Hematopoietic multipotent progenitor cell treated with erythropoietin and hydrocortisone succinate and interleukin-3 and kit ligand, for 4 days (in vitro differentiated cells): Measurements from ENCODE around the gene AKIRIN1.
A peak's percentile ranks its signal among the peaks of the same experiment; 100 is the strongest.
"Not testable (repeated sequence)": the region's sequence is repeated elsewhere in the genome, so short reads cannot be mapped to it uniquely, and the experiment has no call there.

Experiments
- DNase-seq: peaks from one replicate; pipeline ENCODE4 v3.0.0-alpha.2; 2015

AKIRIN1 gene

GRCh38 chr1:39046613-39047210 is 55.6 kb downstream of the AKIRIN1 start:
- DNase-seq, result peak; percentile 50

- DNase-seq, result peak; percentile 95
These were observed 56.5 kb downstream of the AKIRIN1 start for GRCh38 chr1:39047374-39048229.

- peak; percentile 48 for DNase-seq
These were observed 57.8 kb downstream of the AKIRIN1 start for GRCh38 chr1:39048745-39049370.

- no peak for DNase-seq
These were observed 58.9 kb downstream of the AKIRIN1 start for GRCh38 chr1:39050001-39050400.

GRCh38 chr1:39051193-39051850 is 60.2 kb downstream of the AKIRIN1 start:
- DNase-seq, result peak; percentile 25

GRCh38 chr1:39051956-39052355 is 60.9 kb downstream of the AKIRIN1 start:
- no peak for DNase-seq

GRCh38 chr1:39055213-39055710 is 64.2 kb downstream of the AKIRIN1 start:
- not testable (repeated sequence) for DNase-seq
